Endothelial cell of umbilical vein (primary cell): ENCODE results near the gene MACF1. TPM values are rescaled to one million over a fixed set of nuclear protein-coding genes. Genes with fewer than 3 reads are reported as not detected.

Experiments used
- BruUV-seq: library from RNA; stranded (reverse); fragments of 400-500 nt; replicated peaks from 2 replicates; lab custom pipeline; 2021; lab: Mats Ljungman, UMichigan
- CTCF ChIA-PET: fragments of 300-600, 350-600 bp; sonication (Branson Sonifier 250); formaldehyde crosslinking; loops from one replicate; lab custom pipeline; 2021; ENCODE audit warnings: antibody characterized with exemption, inconsistent platforms; lab: Charles Lee
- POLR2A ChIA-PET: fragments of 300-600, 350-600 bp; sonication (Branson Sonifier 250); formaldehyde crosslinking; loops from one replicate; lab custom pipeline; 2021; ENCODE audit warnings: antibody characterized with exemption, inconsistent platforms; lab: Charles Lee
- DNase-seq: peaks from one replicate; pipeline ENCODE4 v3.0.0-alpha.2; 2011; ENCODE audit warnings: low read depth, low spot score
- FAIRE-seq: peaks from 2 replicates; lab custom pipeline; 2011; peaks lifted over from hg19 to GRCh38; lab: Jason Lieb, UNC
- H2AFZ ChIP-seq: 2 replicates; pipeline ENCODE4 v1.6.0; 2012; ENCODE audit warnings: low read depth, low read length, control low read depth, inconsistent platforms
- H3K27ac ChIP-seq: 2 replicates; pipeline ENCODE4 v1.5.1; 2011; ENCODE audit warnings: low read depth, mild to moderate bottlenecking, control low read depth, low read length, moderate library complexity; ENCODE audit not compliant: insufficient read depth
- H3K27me3 ChIP-seq, 2 experiments: 2 replicates each; pipeline versions ENCODE4 v1.6.0 to v1.6.1; 2011; ENCODE audit warnings: low read length in 2 of 2, mixed read lengths in 1 of 2; ENCODE audit not compliant: control insufficient read depth in 2 of 2, insufficient read depth in 2 of 2
- H3K36me3 ChIP-seq, 2 experiments: 2 replicates in 1 of 2; 3 replicates in 1 of 2; pipeline ENCODE4 v1.5.1; 2011; ENCODE audit warnings: low read length in 2 of 2, mild to moderate bottlenecking in 1 of 2, moderate library complexity in 1 of 2; ENCODE audit not compliant: control insufficient read depth in 2 of 2, insufficient read depth in 2 of 2; ENCODE audit errors: extremely low read depth in 1 of 2
- H3K4me1 ChIP-seq: 3 replicates; pipeline ENCODE4 v1.5.1; 2011; ENCODE audit warnings: mild to moderate bottlenecking, low read length; ENCODE audit not compliant: control insufficient read depth, insufficient read depth; ENCODE audit errors: extremely low read depth
- H3K4me2 ChIP-seq: 2 replicates; pipeline ENCODE4 v1.6.1; 2011; ENCODE audit warnings: low read length, control low read depth, mixed read lengths; ENCODE audit not compliant: insufficient read depth
- H3K4me3 ChIP-seq, 3 experiments: fragments of 200-600 bp in 1 of 3; sonication (generic), shearing (Covaris generic) in 1 of 3; replicated peaks in 1 of 3; 2 replicates each; pipeline ENCODE4 v1.5.1; 2011 to 2016; ENCODE audit warnings: control low read depth in 3 of 3, low read length in 3 of 3, mild to moderate bottlenecking in 2 of 3, inconsistent platforms in 1 of 3, low read depth in 1 of 3, moderate library complexity in 1 of 3; ENCODE audit not compliant: insufficient read depth in 1 of 3
- H3K79me2 ChIP-seq: 2 replicates; pipeline ENCODE4 v1.6.0; 2012; ENCODE audit warnings: low read length, inconsistent platforms; ENCODE audit not compliant: control insufficient read depth, insufficient read depth
- H3K9ac ChIP-seq: replicated peaks from 2 replicates; pipeline ENCODE3; 2011; ENCODE audit warnings: low read length, control low read depth; ENCODE audit not compliant: insufficient read depth; ENCODE audit errors: extremely low read depth
- H3K9me1 ChIP-seq: replicated peaks from 3 replicates; pipeline ENCODE4 v1.6.0; 2011; ENCODE audit warnings: mild to moderate bottlenecking, low read length; ENCODE audit not compliant: control insufficient read depth, insufficient read depth; ENCODE audit errors: extremely low read depth
- H3K9me3 ChIP-seq: replicated peaks from 2 replicates; pipeline ENCODE4 v1.5.1; 2012; ENCODE audit warnings: low read length, inconsistent platforms; ENCODE audit not compliant: control insufficient read depth, insufficient read depth
- H4K20me1 ChIP-seq: replicated peaks from 2 replicates; pipeline ENCODE3; 2011; ENCODE audit warnings: mild to moderate bottlenecking, low read length; ENCODE audit not compliant: control insufficient read depth, insufficient read depth; ENCODE audit errors: extremely low read depth
- CTCF ChIP-seq, 2 donors: IDR thresholded peaks; 1 replicate in 1 of 2; 2 replicates in 1 of 2; pipeline ENCODE4 v1.5.1; 2011; ENCODE audit warnings: low read length in 2 of 2, mild to moderate bottlenecking in 2 of 2, moderate library complexity in 2 of 2, control low read depth in 1 of 2, inconsistent platforms in 1 of 2, low read depth in 1 of 2; ENCODE audit not compliant: insufficient read depth in 1 of 2; ENCODE audit errors: extremely low read depth in 1 of 2
- EZH2 ChIP-seq: IDR thresholded peaks from 2 replicates; pipeline ENCODE4 v1.6.1; 2012; ENCODE audit warnings: borderline replicate concordance, low read depth, mild to moderate bottlenecking, moderate library complexity, low read length, inconsistent platforms; ENCODE audit not compliant: severe bottlenecking
- GATA2 ChIP-seq: IDR thresholded peaks from 2 replicates; pipeline ENCODE4 v1.7.0; 2011; ENCODE audit warnings: low read depth, mild to moderate bottlenecking, moderate library complexity, mixed read lengths, low read length; ENCODE audit not compliant: insufficient read length, insufficient read depth
- JUN ChIP-seq: IDR thresholded peaks from 2 replicates; pipeline ENCODE4 v1.6.1; 2011; ENCODE audit warnings: borderline replicate concordance, low read depth; ENCODE audit not compliant: insufficient read length, insufficient read depth
- MAX ChIP-seq: IDR thresholded peaks from 2 replicates; pipeline ENCODE4 v1.6.1; 2011; ENCODE audit not compliant: insufficient read depth, insufficient read length
- MYC ChIP-seq: IDR thresholded peaks from one replicate; pipeline ENCODE4 v1.6.1; 2011; ENCODE audit warnings: mild to moderate bottlenecking, low read depth, low read length
- POLR2A ChIP-seq: IDR thresholded peaks from 2 replicates; pipeline ENCODE4 v1.6.1; 2012; ENCODE audit warnings: low read depth, mild to moderate bottlenecking, control low read depth, low read length
- POLR2AphosphoS5 ChIP-seq: IDR thresholded peaks from 2 replicates; pipeline ENCODE4 v1.6.1; 2012; ENCODE audit warnings: low read depth, mild to moderate bottlenecking, control low read depth, low read length, moderate library complexity; ENCODE audit not compliant: insufficient read depth
- dilution Hi-C: fragments of 300-500 bp; cut with MboI; formaldehyde crosslinking; loops from one replicate; pipeline ENCODE4 v1.15.0; 2019; ENCODE audit warnings: low sequenced_read_pairs; ENCODE audit not compliant: extremely low pct_ligation_motif_present
- intact Hi-C: fragments of 100-400 bp; cut with micrococcal nuclease; formaldehyde crosslinking; loops from one replicate; pipeline ENCODE4 v1.10.0; 2022
- polyA plus RNA-seq, 4 experiments: library from polyadenylated mRNA; depleted of rRNA in 3 of 4; stranded (reverse) in 3 of 4; unstranded in 1 of 4; fragments of >200 nt; gene quantifications; 2 replicates each; pipeline versions ENCODE4 v1.2.1 to v1.2.3, GENCODE V29; 2011 to 2012; ENCODE audit warnings: missing spikeins in 1 of 4
- total RNA-seq: library from RNA; stranded (reverse); gene quantifications from 2 replicates; pipeline ENCODE4 v1.2.3, GENCODE V29; 2021

The MACF1 gene
- total and polyA plus RNA-seq, 2 donors (not counting 3 experiments of a cell fraction or from before 2014, with no cell fraction given) = 122 to 587 TPM

GRCh38 chr1:39333296-39333695 lies 128.8 kb downstream of the MACF1 start:
- Histone ChIP-seq H3K27ac (no peak overlapping the region), H3K9me1 (no peaks in the 10 kb centered on the region), H3K4me3 (no peak overlapping the region), H3K9me3 (no peaks in the 10 kb centered on the region), H3K36me3 (peaks cover 17 to 49% of the 10 kb centered on the region in 2 experiments), H4K20me1 (no peaks in the 10 kb centered on the region), H3K9ac (no peak overlapping the region), H3K4me1 (no peaks in the 10 kb centered on the region), H3K27me3 (no peaks in the 10 kb centered on the region), H2AFZ (no peak overlapping the region), H3K4me2 (no peak overlapping the region), H3K79me2 (no peaks in the 10 kb centered on the region)
- dilution Hi-C loops (no loop called here), intact Hi-C loops (no loop called here)
- ChIA-PET POLR2A (interaction anchor here (0.5 kb wide), 1 partner anchor 127 kb away, joined by 4 read pairs; no protein-coding TSS in a partner anchor), CTCF (interaction anchor here (1.4 kb wide), 1 partner anchor 206 kb away, joined by 4 read pairs; no protein-coding TSS in a partner anchor)
- FAIRE-seq = no peak
- no TSS peak for BruUV-seq
- DNase-seq = no peak
- TF ChIP-seq JUN = no peak
- TF ChIP-seq EZH2 = no peak
- no peak for TF ChIP-seq GATA2
- TF ChIP-seq POLR2A = no peak
- no peak for TF ChIP-seq MAX

GRCh38 chr1:39335216-39335615 lies 130.7 kb downstream of the MACF1 start:
- TF ChIP-seq POLR2A (no peak), POLR2AphosphoS5 (no peak), CTCF (IDR thresholded peaks at IDR 0.05; ENCODE audit: extremely low read depth in 1 of 2, insufficient read depth in 1 of 2, low read depth in 1 of 2, low read length in 2 of 2) (no peak), MYC (no peak), MAX (no peak)
- no peak for DNase-seq
- ChIA-PET POLR2A (no interaction called here), CTCF (interaction anchor here (0.6 kb wide), 1 partner anchor 67 kb away, joined by 3 read pairs; no protein-coding TSS in a partner anchor)
- intact Hi-C loops (no loop called here), dilution Hi-C loops (no loop called here)
- Histone ChIP-seq H3K27me3 (no peaks in the 10 kb centered on the region), H3K4me3 (no peak overlapping the region), H3K9me3 (no peaks in the 10 kb centered on the region), H3K9me1 (no peaks in the 10 kb centered on the region), H3K79me2 (no peaks in the 10 kb centered on the region), H3K9ac (no peak overlapping the region), H4K20me1 (no peaks in the 10 kb centered on the region), H3K36me3 (peaks cover 27 to 42% of the 10 kb centered on the region in 2 experiments), H3K27ac (no peak overlapping the region), H2AFZ (no peak overlapping the region), H3K4me1 (no peaks in the 10 kb centered on the region), H3K4me2 (no peak overlapping the region)
- FAIRE-seq = no peak
- BruUV-seq = TSS peak; percentile 3
